GM12878 (cell line): Measurements from ENCODE around the gene SLC6A1. TPM values are rescaled to one million over a fixed set of nuclear protein-coding genes. Genes with fewer than 3 reads are reported as not detected.

ENCODE experiments used
- ATAC-seq: fragments of 200-7000 bp; cut with Tn5 transposase; 3 replicates; pipeline ENCODE4 v1.9.1; 2020; ENCODE audit warnings: mild to moderate bottlenecking, moderate library complexity
- BruUV-seq: library from RNA; stranded (reverse); fragments of 400-500 nt; replicated peaks from 2 replicates; lab custom pipeline; 2021; lab: Mats Ljungman, UMichigan
- CTCF ChIA-PET: fragments of 300-600 bp; sonication (Branson Sonifier 250); formaldehyde crosslinking; extraction: SDS; loops from one replicate; lab custom pipeline; 2021; ENCODE audit warnings: inconsistent platforms; lab: Yijun Ruan, JAX
- POLR2A ChIA-PET: fragments of 350-600 bp; formaldehyde crosslinking; extraction: SDS; loops from one replicate; lab custom pipeline; 2021; ENCODE audit warnings: inconsistent platforms; lab: Charles Lee
- RAD21 ChIA-PET: fragments of 300-600 bp; sonication (Branson Sonifier 250); formaldehyde crosslinking; loops from one replicate; lab custom pipeline; 2023; ENCODE audit warnings: antibody characterized with exemption; ENCODE audit not compliant: unreplicated experiment; lab: Charles Lee
- SMC1A ChIA-PET: fragments of 300-600 bp; sonication (Branson Sonifier 250); formaldehyde crosslinking; loops from one replicate; lab custom pipeline; 2023; ENCODE audit not compliant: unreplicated experiment, uncharacterized antibody; lab: Charles Lee
- DNase-seq: peaks from one replicate; pipeline ENCODE4 v3.0.0-alpha.2; 2011; ENCODE audit warnings: low read depth, low spot score
- FAIRE-seq: peaks from 3 replicates; lab custom pipeline; 2011; peaks lifted over from hg19 to GRCh38; lab: Jason Lieb, UNC
- H2AFZ ChIP-seq: 2 replicates; pipeline ENCODE4 v1.6.0; 2011; ENCODE audit warnings: low read depth, low read length, control low read depth; ENCODE audit not compliant: control insufficient read depth
- H3K27ac ChIP-seq: 2 replicates; pipeline ENCODE4 v1.5.1; 2011; ENCODE audit warnings: control low read depth; ENCODE audit not compliant: control insufficient read depth, insufficient read depth
- H3K27me3 ChIP-seq, 2 experiments: replicated peaks in 1 of 2; 2 replicates each; pipeline versions ENCODE4 v1.6.0 to v1.6.1; 2011; ENCODE audit warnings: low read length in 1 of 2; ENCODE audit not compliant: control insufficient read depth in 2 of 2, insufficient read depth in 2 of 2
- H3K36me3 ChIP-seq, 2 experiments: 2 replicates each; pipeline ENCODE4 v1.5.1; 2011; ENCODE audit warnings: low read length in 1 of 2; ENCODE audit not compliant: control insufficient read depth in 2 of 2, insufficient read depth in 2 of 2
- H3K4me1 ChIP-seq: 2 replicates; pipeline ENCODE4 v1.6.1; 2011; ENCODE audit warnings: mild to moderate bottlenecking, low read length, moderate library complexity, mixed read lengths; ENCODE audit not compliant: control insufficient read depth, insufficient read depth
- H3K4me2 ChIP-seq: 2 replicates; pipeline ENCODE4 v1.6.0; 2011; ENCODE audit warnings: control low read depth; ENCODE audit not compliant: control insufficient read depth, insufficient read depth
- H3K4me3 ChIP-seq: fragments of 200-600 bp; sonication (generic); 2 replicates; pipeline ENCODE4 v1.5.1; 2016
- H3K79me2 ChIP-seq: 2 replicates; pipeline ENCODE4 v1.6.0; 2011; ENCODE audit warnings: low read length; ENCODE audit not compliant: control insufficient read depth, insufficient read depth
- H3K9ac ChIP-seq: 2 replicates; pipeline ENCODE4 v1.8.0; 2011; ENCODE audit warnings: low read length, control low read depth, mixed read lengths; ENCODE audit not compliant: control insufficient read depth, insufficient read depth
- H3K9me3 ChIP-seq: replicated peaks from 3 replicates; pipeline ENCODE4 v1.5.1; 2011; ENCODE audit warnings: mild to moderate bottlenecking, low read length; ENCODE audit not compliant: control insufficient read depth, insufficient read depth
- H4K20me1 ChIP-seq: 2 replicates; pipeline ENCODE4 v1.6.0; 2011; ENCODE audit not compliant: control insufficient read depth, insufficient read depth
- CBX5 ChIP-seq: sonication (generic); IDR thresholded peaks from 2 replicates; pipeline ENCODE4 v1.6.1; 2016; ENCODE audit warnings: low read depth, moderate library complexity, mild to moderate bottlenecking, inconsistent platforms
- E2F8 ChIP-seq: fragments of 450-650 bp; IDR thresholded peaks from 2 replicates; pipeline ENCODE4 v1.6.1; 2018; ENCODE audit warnings: mild to moderate bottlenecking, low read depth, moderate library complexity; ENCODE audit not compliant: partially characterized antibody
- EP300 ChIP-seq, 2 experiments: fragments of 150-350 bp in 1 of 2; IDR thresholded peaks; 2 replicates each; pipeline ENCODE4 v1.6.1; 2011 to 2012; ENCODE audit warnings: low read depth in 2 of 2, low read length in 2 of 2, borderline replicate concordance in 1 of 2, improper control_type of control experiment in 1 of 2, inconsistent platforms in 1 of 2; ENCODE audit not compliant: control insufficient read depth in 1 of 2
- HDAC2 ChIP-seq: fragments of 200-600 bp; sonication (generic); IDR thresholded peaks from 2 replicates; pipeline ENCODE4 v1.6.1; 2017
- HDGF ChIP-seq: fragments of 450-650 bp; IDR thresholded peaks from 2 replicates; pipeline ENCODE4 v1.6.1; 2016; ENCODE audit warnings: antibody characterized with exemption
- JUNB ChIP-seq: IDR thresholded peaks from 2 replicates; pipeline ENCODE4 v1.6.1; 2016; ENCODE audit warnings: antibody characterized with exemption, mild to moderate bottlenecking
- MLLT1 ChIP-seq: fragments of 450-650 bp; IDR thresholded peaks from 2 replicates; pipeline ENCODE4 v1.6.1; 2016; ENCODE audit warnings: mild to moderate bottlenecking
- NFYB ChIP-seq: IDR thresholded peaks from 2 replicates; pipeline ENCODE4 v1.6.1; 2011; ENCODE audit warnings: low read depth, mild to moderate bottlenecking, low read length, improper control_type of control experiment, moderate library complexity; ENCODE audit not compliant: insufficient read depth
- RB1 ChIP-seq: fragments of 450-650 bp; formaldehyde crosslinking; IDR thresholded peaks from 2 replicates; pipeline ENCODE4 v1.6.1; 2017; ENCODE audit warnings: mild to moderate bottlenecking, borderline replicate concordance
- SMC3 ChIP-seq: IDR thresholded peaks from 2 replicates; pipeline ENCODE4 v1.6.1; 2011; ENCODE audit warnings: low read length, improper control_type of control experiment, borderline replicate concordance
- SUPT20H ChIP-seq: IDR thresholded peaks from 2 replicates; pipeline ENCODE4 v1.6.1; 2011; ENCODE audit warnings: low read depth, mild to moderate bottlenecking, low read length, moderate library complexity, borderline replicate concordance; ENCODE audit not compliant: control insufficient read depth
- WGBS: methylation state at CpG from one replicate; pipeline ENCODE4 v1.1.6; 2016; ENCODE audit warnings: low lambda C conversion rate; ENCODE audit not compliant: insufficient replicate concordance, insufficient coverage; ENCODE audit errors: missing lambda C conversion rate; 5-methylcytosine and 5-hydroxymethylcytosine counted together
- in situ Hi-C: fragments of 300-500 bp; cut with MboI; formaldehyde crosslinking; loops from 9 replicates; pipeline ENCODE4 v1.14.3; 2018; ENCODE audit warnings: mixed read lengths
- intact Hi-C: fragments of 100-400 bp; cut with micrococcal nuclease; formaldehyde crosslinking; loops from one replicate; pipeline ENCODE4 v1.14.2; 2022; ENCODE audit not compliant: unreplicated experiment
- polyA plus RNA-seq, 11 experiments: library from polyadenylated mRNA; depleted of rRNA in 4 of 11; unstranded in 6 of 11; stranded (reverse) in 5 of 11; fragments of >200 nt; fragmentation: Nextera tagmentation in 4 of 11; fragmentation: Illumina TruSeq in 1 of 11; extraction: Ambion mirVana in 4 of 11; extraction: Trizol in 1 of 11; gene quantifications; 1 replicate in 1 of 11; 2 replicates in 10 of 11; pipeline versions ENCODE4 v1.2.1 to v1.2.3, GENCODE V29; 2011 to 2016; ENCODE audit warnings: inconsistent platforms in 2 of 11, missing spikeins in 2 of 11, low read depth in 1 of 11
- total RNA-seq, 4 experiments: library from RNA; depleted of rRNA in 3 of 4; stranded (reverse); fragments of >200 nt in 3 of 4; fragmentation: Illumina TruSeq in 1 of 4; extraction: Trizol in 1 of 4; gene quantifications; 2 replicates each; pipeline versions ENCODE4 v1.2.1 to v1.2.3, GENCODE V29; 2013 to 2021

Gene SLC6A1
- total and polyA plus RNA-seq, 10 of the 15 experiments (the other 5 are each of a cell fraction or from before 2014, with no cell fraction given) = not detected

- no peaks in the 10 kb centered on the region for H3K79me2 ChIP-seq
- FAIRE-seq (no peak), DNase-seq (no peak), ATAC-seq (no peak)
- RAD21 ChIA-PET = no interaction called here
- H3K9ac ChIP-seq = no peak overlapping the region
- SMC1A ChIA-PET = no interaction called here
- in situ Hi-C loops = no loop called here
- H3K4me1 ChIP-seq = no peaks in the 10 kb centered on the region
- no peak overlapping the region for H3K4me2 ChIP-seq
- TF ChIP-seq RB1 (no peak), MLLT1 (no peak), JUNB (no peak), E2F8 (no peak), HDGF (no peak), NFYB (no peak), HDAC2 (no peak), EP300 (IDR thresholded peaks at IDR 0.05; ENCODE audit: borderline replicate concordance in 1 of 2, control insufficient read depth in 1 of 2, low read depth in 2 of 2, low read length in 2 of 2) (no peak), CBX5 (no peak), SMC3 (no peak), SUPT20H (no peak)
- no peak overlapping the region for H2AFZ ChIP-seq
- H3K9me3 ChIP-seq = no peaks in the 10 kb centered on the region; the same call in 2 of the 3 replicates
- no peaks in the 10 kb centered on the region for H3K27me3 ChIP-seq
- intact Hi-C loops = no loop called here
- POLR2A ChIA-PET = no interaction called here
- H4K20me1 ChIP-seq = no peaks in the 10 kb centered on the region
- no TSS peak for BruUV-seq
- WGBS = 46% methylated on average over 15 of the region's 15 CpGs
- no peaks in the 10 kb centered on the region for H3K36me3 ChIP-seq
- no peak overlapping the region for H3K27ac ChIP-seq
- CTCF ChIA-PET = no interaction called here
- no peak overlapping the region for H3K4me3 ChIP-seq
Observed at GRCh38 chr3:11014752-11015151, 22.2 kb downstream of the SLC6A1 start.
